Stimulated activated CD4-positive, alpha-beta T cell treated with anti-CD3 and anti-CD28 coated beads, Interleukin-2, amount 100 ng/mL, for 48 hours (primary cell): ENCODE data around the gene CSH1.
"Not testable (repeated sequence)": the region's sequence is repeated elsewhere in the genome, so short reads cannot be mapped to it uniquely, and the experiment has no call there.

Source experiments
- DNase-seq, 2 donors: peaks; one replicate each; pipeline ENCODE4 v3.0.0-alpha.2; 2020

Gene CSH1

GRCh38 chr17:63928172-63928666, 31.8 kb upstream of the CSH1 start:
- no peak for DNase-seq

- no peak for DNase-seq
Measured at GRCh38 chr17:63927464-63928171, 31.2 kb upstream of the CSH1 start.

- no peak for DNase-seq
Measured at GRCh38 chr17:63926164-63926563, 29.8 kb upstream of the CSH1 start.

- DNase-seq = no peak
Measured at GRCh38 chr17:63925615-63926014, 29.2 kb upstream of the CSH1 start.

GRCh38 chr17:63922402-63922801, 26.0 kb upstream of the CSH1 start:
- not testable (repeated sequence) for DNase-seq

- DNase-seq = not testable (repeated sequence)
Measured at GRCh38 chr17:63920779-63921178, 24.4 kb upstream of the CSH1 start.

GRCh38 chr17:63920050-63920449, 23.7 kb upstream of the CSH1 start:
- not testable (repeated sequence) for DNase-seq

GRCh38 chr17:63919311-63919723, 22.9 kb upstream of the CSH1 start:
- DNase-seq = peak; percentile 68 to 71

GRCh38 chr17:63918789-63919305, 22.5 kb upstream of the CSH1 start, which contains the start of gene GH1:
GH1 (minus strand) TSS chr17:63918839; CDS start chr17:63918776, 63 bp downstream.
- DNase-seq = not testable (repeated sequence)

- no peak for DNase-seq
Measured at GRCh38 chr17:63918305-63918704, 21.9 kb upstream of the CSH1 start.

GRCh38 chr17:63917646-63918045, 21.3 kb upstream of the CSH1 start:
- no peak for DNase-seq

GRCh38 chr17:63917206-63917605, 20.8 kb upstream of the CSH1 start:
- not testable (repeated sequence) for DNase-seq

- DNase-seq = no peak
Measured at GRCh38 chr17:63916566-63917185, 20.3 kb upstream of the CSH1 start.

- DNase-seq = not testable (repeated sequence)
Measured at GRCh38 chr17:63915753-63916152, 19.4 kb upstream of the CSH1 start.

- DNase-seq = no peak
Measured at GRCh38 chr17:63914471-63914870, 18.1 kb upstream of the CSH1 start.

GRCh38 chr17:63911657-63912100, 15.3 kb upstream of the CSH1 start:
- DNase-seq = peak; percentile 66 to 67

GRCh38 chr17:63911041-63911635, 14.8 kb upstream of the CSH1 start, which contains the start of gene CSHL1:
CSHL1 (minus strand) TSS chr17:63911258; CDS start chr17:63911196, 62 bp downstream.
- DNase-seq = no peak

- no peak for DNase-seq
Measured at GRCh38 chr17:63910096-63910495, 13.7 kb upstream of the CSH1 start.

- DNase-seq = not testable (repeated sequence)
Measured at GRCh38 chr17:63909586-63909985, 13.2 kb upstream of the CSH1 start.

GRCh38 chr17:63907161-63907778, 10.9 kb upstream of the CSH1 start:
- peak in 1 of 2 donors; percentile 37 for DNase-seq

- DNase-seq = not testable (repeated sequence)
Measured at GRCh38 chr17:63904796-63905195, 8.4 kb upstream of the CSH1 start.

- not testable (repeated sequence) for DNase-seq
Measured at GRCh38 chr17:63903787-63904201, 7.4 kb upstream of the CSH1 start.

GRCh38 chr17:63901971-63902370, 5.6 kb upstream of the CSH1 start:
- not testable (repeated sequence) for DNase-seq
